ENCODE results near the gene TULP4. TPM values are rescaled to one million over a fixed set of nuclear protein-coding genes. Genes with fewer than 3 reads are reported as not detected.

The TULP4 gene
- total RNA-seq, 1 experiment from 2014 or later = 82.0 TPM

GRCh38 chr6:158506601-158507000 is 194.3 kb downstream of the TULP4 start:
- intact Hi-C loops (cut with micrococcal nuclease; ENCODE audit: unreplicated experiment) = no loop called here

GRCh38 chr6:158507174-158507573 is 194.9 kb downstream of the TULP4 start:
- DNase-seq (ENCODE audit: low spot score) = no peak
- H3K9me3 ChIP-seq (ENCODE audit: low read depth, low read length, poor library complexity, severe bottlenecking) = no peaks in the 10 kb centered on the region
- intact Hi-C loops (cut with micrococcal nuclease; ENCODE audit: unreplicated experiment) = no loop called here
- peaks cover 7% of the 10 kb centered on the region for H3K36me3 ChIP-seq (ENCODE audit: insufficient read depth, low read length, poor library complexity, severe bottlenecking)
- no peak overlapping the region for H3K27ac ChIP-seq (ENCODE audit: low read depth, low read length, poor library complexity, severe bottlenecking)
- BruUV-seq (replicated peaks) = no TSS peak
- H3K27me3 ChIP-seq (replicated peaks; ENCODE audit: insufficient read depth, low read depth, low read length, poor library complexity) = no peaks in the 10 kb centered on the region
- CTCF ChIA-PET = no interaction called here
- H3K4me1 ChIP-seq (ENCODE audit: insufficient read depth, low read length, poor library complexity, severe bottlenecking) = no peaks in the 10 kb centered on the region
- POLR2A ChIA-PET (ENCODE audit: low non-redundant PET) = no interaction called here
- no peak overlapping the region for H3K4me3 ChIP-seq (ENCODE audit: low read depth, low read length, poor library complexity, severe bottlenecking)
- no peak for TF ChIP-seq CTCF (conservative IDR thresholded peaks at IDR 0.05; ENCODE audit: low read depth, low read length)

More at GRCh38 chr6:158506601-158507000, 194.3 kb downstream of the TULP4 start:
- Histone ChIP-seq H3K36me3 (ENCODE audit: insufficient read depth, low read length, poor library complexity, severe bottlenecking) (peaks cover 7% of the 10 kb centered on the region), H3K9me3 (ENCODE audit: low read depth, low read length, poor library complexity, severe bottlenecking) (no peaks in the 10 kb centered on the region), H3K27me3 (replicated peaks; ENCODE audit: insufficient read depth, low read depth, low read length, poor library complexity) (no peaks in the 10 kb centered on the region), H3K4me1 (ENCODE audit: insufficient read depth, low read length, poor library complexity, severe bottlenecking) (no peaks in the 10 kb centered on the region), H3K27ac (ENCODE audit: low read depth, low read length, poor library complexity, severe bottlenecking) (no peak overlapping the region), H3K4me3 (ENCODE audit: low read depth, low read length, poor library complexity, severe bottlenecking) (no peak overlapping the region)
- ChIA-PET CTCF (no interaction called here), POLR2A (ENCODE audit: low non-redundant PET) (no interaction called here)
- BruUV-seq (replicated peaks) = no TSS peak
- TF ChIP-seq CTCF (conservative IDR thresholded peaks at IDR 0.05; ENCODE audit: low read depth, low read length) (peak; percentile 43), EZH2 (IDR thresholded peaks at IDR 0.05; ENCODE audit: borderline replicate concordance, low read depth, low read length, poor library complexity, severe bottlenecking) (no peak)
- DNase-seq (ENCODE audit: low spot score) = peak; percentile 35

GRCh38 chr6:158508450-158508849 is 196.2 kb downstream of the TULP4 start:
- ChIA-PET POLR2A (ENCODE audit: low non-redundant PET) (no interaction called here), CTCF (interaction anchor here (0.7 kb wide), 1 partner anchor 24 kb away, joined by 4 read pairs; no protein-coding TSS in a partner anchor)
- Histone ChIP-seq H3K4me1 (ENCODE audit: insufficient read depth, low read length, poor library complexity, severe bottlenecking) (no peaks in the 10 kb centered on the region), H3K36me3 (ENCODE audit: insufficient read depth, low read length, poor library complexity, severe bottlenecking) (peaks cover 7% of the 10 kb centered on the region), H3K4me3 (ENCODE audit: low read depth, low read length, poor library complexity, severe bottlenecking) (no peak overlapping the region), H3K27ac (ENCODE audit: low read depth, low read length, poor library complexity, severe bottlenecking) (no peak overlapping the region), H3K27me3 (replicated peaks; ENCODE audit: insufficient read depth, low read depth, low read length, poor library complexity) (no peaks in the 10 kb centered on the region), H3K9me3 (ENCODE audit: low read depth, low read length, poor library complexity, severe bottlenecking) (no peaks in the 10 kb centered on the region)
- DNase-seq (ENCODE audit: low spot score) = no peak
- no peak for TF ChIP-seq EZH2 (IDR thresholded peaks at IDR 0.05; ENCODE audit: borderline replicate concordance, low read depth, low read length, poor library complexity, severe bottlenecking)
- TF ChIP-seq CTCF (conservative IDR thresholded peaks at IDR 0.05; ENCODE audit: low read depth, low read length) = no peak
- intact Hi-C loops (cut with micrococcal nuclease; ENCODE audit: unreplicated experiment) = no loop called here
- no TSS peak for BruUV-seq (replicated peaks)

All from A673 (cell line).